Thyroid gland (tissue), 4 donors: ENCODE measurements around the gene KCNJ9.

ENCODE experiments used
- POLR2A ChIP-seq, 2 donors: fragments of 450-650 bp; IDR thresholded peaks; one replicate each; pipeline ENCODE4 v1.6.1; 2017; ENCODE audit warnings: antibody characterized with exemption in 2 of 2, mild to moderate bottlenecking in 2 of 2, moderate library complexity in 1 of 2
- TF ChIP-seq, protein P1 (sequence below), 6 experiments: fragments of 200-600 bp in 3 of 6; fragments of 450-650 bp in 3 of 6; sonication (generic) in 3 of 6; IDR thresholded peaks; one replicate each; pipeline ENCODE4 v1.5.1; 2016 to 2019; ENCODE audit warnings: antibody characterized with exemption in 6 of 6, mild to moderate bottlenecking in 2 of 6, inconsistent platforms in 1 of 6, moderate library complexity in 1 of 6

DNA sequence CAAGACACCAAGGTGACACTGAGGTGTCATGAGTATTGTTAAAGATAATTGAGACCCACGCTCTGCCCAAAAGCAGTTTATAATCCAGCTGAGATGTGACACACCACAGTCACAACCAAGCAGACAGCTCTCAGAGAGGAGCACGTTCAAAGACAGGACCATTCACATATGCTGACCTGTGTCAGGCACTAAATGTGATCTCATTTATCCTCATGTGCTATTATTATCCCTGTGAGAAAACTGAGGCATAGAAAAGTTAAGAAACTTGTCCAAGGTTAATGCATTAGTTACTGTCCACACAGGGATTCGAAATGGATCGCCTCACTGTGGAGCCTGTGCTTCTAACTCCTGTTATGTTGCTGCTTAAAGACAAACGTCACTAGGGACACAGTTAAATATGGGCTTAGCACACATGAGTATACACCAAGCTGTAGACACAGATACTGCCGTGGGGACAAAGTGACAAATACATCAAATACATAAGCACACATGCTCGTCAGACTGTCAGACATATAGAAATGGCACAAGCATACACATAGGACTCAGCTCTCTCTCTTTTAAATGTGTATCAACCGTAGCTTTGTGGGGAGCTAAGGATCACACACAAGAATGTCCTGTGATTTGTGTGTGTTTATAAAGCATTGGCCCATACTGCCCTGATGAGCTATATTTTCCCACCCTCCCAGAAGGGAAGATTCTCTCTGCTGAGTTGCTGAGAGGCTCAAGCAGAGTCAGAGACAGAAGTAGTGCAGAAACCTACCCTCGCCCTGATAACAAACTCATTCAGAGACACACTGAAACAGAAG lies 20.6 kb downstream of the KCNJ9 start:
- TF ChIP-seq, protein P1, sequence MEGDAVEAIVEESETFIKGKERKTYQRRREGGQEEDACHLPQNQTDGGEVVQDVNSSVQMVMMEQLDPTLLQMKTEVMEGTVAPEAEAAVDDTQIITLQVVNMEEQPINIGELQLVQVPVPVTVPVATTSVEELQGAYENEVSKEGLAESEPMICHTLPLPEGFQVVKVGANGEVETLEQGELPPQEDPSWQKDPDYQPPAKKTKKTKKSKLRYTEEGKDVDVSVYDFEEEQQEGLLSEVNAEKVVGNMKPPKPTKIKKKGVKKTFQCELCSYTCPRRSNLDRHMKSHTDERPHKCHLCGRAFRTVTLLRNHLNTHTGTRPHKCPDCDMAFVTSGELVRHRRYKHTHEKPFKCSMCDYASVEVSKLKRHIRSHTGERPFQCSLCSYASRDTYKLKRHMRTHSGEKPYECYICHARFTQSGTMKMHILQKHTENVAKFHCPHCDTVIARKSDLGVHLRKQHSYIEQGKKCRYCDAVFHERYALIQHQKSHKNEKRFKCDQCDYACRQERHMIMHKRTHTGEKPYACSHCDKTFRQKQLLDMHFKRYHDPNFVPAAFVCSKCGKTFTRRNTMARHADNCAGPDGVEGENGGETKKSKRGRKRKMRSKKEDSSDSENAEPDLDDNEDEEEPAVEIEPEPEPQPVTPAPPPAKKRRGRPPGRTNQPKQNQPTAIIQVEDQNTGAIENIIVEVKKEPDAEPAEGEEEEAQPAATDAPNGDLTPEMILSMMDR (IDR thresholded peaks at IDR 0.05) = no peak
- no peak for TF ChIP-seq POLR2A (IDR thresholded peaks at IDR 0.05)
